Amniotic stem cell (primary cell): ENCODE results near the gene LGALS8.
"Not testable (repeated sequence)": the region's sequence is repeated elsewhere in the genome, so short reads cannot be mapped to it uniquely, and the experiment has no call there.

Experiments used
- DNase-seq: peaks from one replicate; lab custom pipeline; 2025; lab: John Stamatoyannopoulos, UW

LGALS8 gene

GRCh38 chr1:236541710-236542109, 17.9 kb downstream of the LGALS8 start:
- no peak for DNase-seq

- DNase-seq: no peak
Observed at GRCh38 chr1:236543065-236543669, 19.4 kb downstream of the LGALS8 start.

GRCh38 chr1:236545621-236546169, 21.9 kb downstream of the LGALS8 start:
- no peak for DNase-seq

- no peak for DNase-seq
Observed at GRCh38 chr1:236548452-236548851, 24.7 kb downstream of the LGALS8 start.

- no peak for DNase-seq
Observed at GRCh38 chr1:236550961-236551851, 27.4 kb downstream of the LGALS8 start.

- DNase-seq: no peak
Observed at GRCh38 chr1:236552096-236552495, 28.3 kb downstream of the LGALS8 start.

- no peak for DNase-seq
Observed at GRCh38 chr1:236552901-236553300, 29.1 kb downstream of the LGALS8 start.

GRCh38 chr1:236553370-236553769, 29.6 kb downstream of the LGALS8 start:
- no peak for DNase-seq

GRCh38 chr1:236556606-236557005, 32.8 kb downstream of the LGALS8 start:
- DNase-seq: no peak

- DNase-seq: no peak
Observed at GRCh38 chr1:236558081-236558480, 34.3 kb downstream of the LGALS8 start.

GRCh38 chr1:236558846-236559245, 35.1 kb downstream of the LGALS8 start:
- DNase-seq: no peak

- DNase-seq: no peak
Observed at GRCh38 chr1:236560213-236560771, 36.5 kb downstream of the LGALS8 start.

- no peak for DNase-seq
Observed at GRCh38 chr1:236561976-236562375, 38.2 kb downstream of the LGALS8 start.

GRCh38 chr1:236565530-236565929, 41.7 kb downstream of the LGALS8 start:
- DNase-seq: no peak

- DNase-seq: no peak
Observed at GRCh38 chr1:236568285-236568894, 44.6 kb downstream of the LGALS8 start.

GRCh38 chr1:236575523-236575922, 51.7 kb downstream of the LGALS8 start:
- DNase-seq: no peak

- DNase-seq: no peak
Observed at GRCh38 chr1:236576004-236576403, 52.2 kb downstream of the LGALS8 start.

- not testable (repeated sequence) for DNase-seq
Observed at GRCh38 chr1:236577041-236577440, 53.3 kb downstream of the LGALS8 start.

- DNase-seq: no peak
Observed at GRCh38 chr1:236578661-236579060, 54.9 kb downstream of the LGALS8 start.

- DNase-seq: not testable (repeated sequence)
Observed at GRCh38 chr1:236580404-236580803, 56.6 kb downstream of the LGALS8 start.

- no peak for DNase-seq
Observed at GRCh38 chr1:236581528-236581927, 57.7 kb downstream of the LGALS8 start.

- DNase-seq: no peak
Observed at GRCh38 chr1:236589531-236589930, 65.7 kb downstream of the LGALS8 start.
